Stimulated activated CD4-positive, alpha-beta T cell treated with anti-CD3 and anti-CD28 coated beads, Interleukin-1b, Interleukin-23, amount 100 ng/mL, for 1 hour (primary cell): ENCODE measurements around the gene ATP6V0A1.
"Not testable (repeated sequence)": the region's sequence is repeated elsewhere in the genome, so short reads cannot be mapped to it uniquely, and the experiment has no call there.

Experiments
- DNase-seq, 2 donors: peaks; one replicate each; pipeline ENCODE4 v3.0.0-alpha.2; 2020; ENCODE audit warnings: low read depth in 2 of 2

The ATP6V0A1 gene

DNA sequence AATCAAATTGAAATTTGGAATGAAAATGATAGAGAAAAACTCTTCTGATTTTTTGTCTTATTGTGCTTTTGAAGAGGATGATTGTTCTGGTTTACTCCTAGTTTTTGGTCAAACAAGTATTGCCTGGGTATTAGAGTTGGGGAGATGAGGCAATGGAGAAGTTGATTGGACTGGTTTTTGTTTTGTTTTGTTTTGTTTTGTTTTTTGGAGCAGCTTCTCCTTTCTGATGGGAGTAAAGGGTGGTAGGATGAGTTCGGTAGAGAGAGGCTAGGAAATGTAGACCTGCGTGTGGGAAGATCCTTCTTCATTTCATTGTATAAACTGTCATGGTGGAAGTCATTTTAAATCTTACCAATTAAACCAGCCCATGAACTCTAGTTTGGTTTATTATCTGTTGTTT, 17.7 kb downstream of the ATP6V0A1 start:
- DNase-seq = no peak

DNA sequence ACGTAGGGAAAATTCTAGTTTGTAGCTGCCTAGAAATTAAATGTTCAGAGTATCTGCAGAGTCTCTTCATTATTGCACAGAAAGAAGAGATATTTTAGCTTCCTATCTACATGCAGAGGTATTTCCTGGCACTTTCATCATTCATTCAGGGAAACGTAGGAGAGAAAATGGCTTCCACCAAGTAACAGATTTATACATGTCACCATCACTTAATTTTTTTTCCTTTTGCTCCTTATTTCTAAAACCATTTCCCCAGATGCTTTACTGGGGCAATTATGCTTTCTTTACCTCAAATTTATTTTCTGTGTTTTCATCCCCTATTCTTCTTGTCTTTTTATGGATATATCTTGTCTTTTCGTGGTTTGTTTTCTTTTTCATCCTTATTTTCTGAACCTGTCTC, 18.5 kb downstream of the ATP6V0A1 start:
- DNase-seq = no peak

DNA sequence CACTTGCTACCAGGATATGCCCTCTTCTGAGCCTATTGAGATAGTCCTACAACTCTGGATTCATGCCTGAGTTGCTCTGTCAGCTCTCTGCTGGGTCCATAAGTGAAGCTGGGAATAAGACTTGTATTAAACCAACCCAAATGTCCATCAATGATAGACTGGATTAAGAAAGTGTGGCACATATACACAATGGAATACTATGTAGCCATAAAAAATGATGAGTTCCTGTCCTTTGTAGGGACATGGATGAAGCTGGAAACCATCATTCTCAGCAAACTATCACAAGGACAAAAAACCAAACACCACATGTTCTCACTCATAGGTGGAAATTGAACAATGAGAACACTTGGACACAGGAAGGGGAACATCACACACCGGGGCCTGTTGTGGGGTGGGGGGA, 19.1 kb downstream of the ATP6V0A1 start:
- DNase-seq = not testable (repeated sequence)

DNA sequence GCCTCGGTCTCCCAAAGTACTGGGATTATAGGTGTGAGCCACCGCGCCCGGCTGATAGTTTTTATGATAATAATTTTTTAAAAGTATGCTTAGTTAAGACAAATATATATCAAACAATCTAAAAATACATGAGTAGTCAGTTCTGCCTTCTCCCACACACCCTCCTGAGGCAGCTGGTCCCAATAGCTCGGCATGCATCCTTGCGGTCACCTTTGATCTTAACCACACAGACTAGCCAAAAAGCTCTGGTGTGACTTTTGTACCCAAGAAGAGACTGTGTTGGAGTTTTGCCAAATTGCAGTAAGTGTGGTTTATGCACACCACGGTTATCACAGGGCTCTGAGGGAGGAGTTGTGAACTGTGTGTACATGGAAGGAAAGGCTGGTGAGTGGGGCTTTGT, 25.6 kb downstream of the ATP6V0A1 start:
- peak; percentile 5 to 37 for DNase-seq

DNA sequence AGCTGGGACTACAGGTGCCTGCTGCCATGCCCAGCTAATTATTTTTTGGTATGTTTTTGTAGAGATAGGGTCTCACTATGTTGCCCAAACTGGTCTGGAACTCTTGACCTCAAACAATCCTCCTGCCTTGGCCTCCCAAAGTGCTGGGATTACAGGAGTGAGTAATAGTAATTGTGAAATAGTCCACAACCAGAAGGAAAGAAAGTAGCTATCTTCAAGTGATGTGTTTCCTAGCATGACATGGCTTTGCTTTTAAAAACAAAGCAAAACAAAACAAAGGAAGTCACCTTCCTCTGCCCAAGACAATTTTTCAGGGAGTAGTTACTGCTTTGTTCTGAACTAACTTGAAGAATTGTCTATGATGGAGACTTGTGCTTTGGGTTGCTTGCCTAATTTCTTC, 27.0 kb downstream of the ATP6V0A1 start:
- DNase-seq = no peak

DNA sequence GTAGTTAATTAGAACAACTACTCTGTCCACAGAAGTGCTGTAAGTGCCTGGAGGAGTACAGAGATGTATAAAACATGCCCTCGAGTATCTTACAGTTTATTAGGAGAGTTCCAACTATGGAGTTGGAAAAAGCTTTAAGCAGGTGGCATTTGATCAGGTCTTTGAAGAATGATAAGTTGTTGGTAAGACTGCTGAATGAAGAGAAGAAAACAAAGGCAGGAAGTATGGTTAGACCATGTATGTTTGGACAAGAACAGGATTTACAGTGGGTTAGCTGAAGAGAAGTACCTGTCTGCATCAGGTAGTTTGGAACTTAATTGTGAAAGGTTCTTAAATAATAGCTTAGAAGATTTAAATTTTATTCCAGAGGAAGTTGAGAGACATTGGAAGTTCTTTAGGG, 29.4 kb downstream of the ATP6V0A1 start:
- no peak for DNase-seq

DNA sequence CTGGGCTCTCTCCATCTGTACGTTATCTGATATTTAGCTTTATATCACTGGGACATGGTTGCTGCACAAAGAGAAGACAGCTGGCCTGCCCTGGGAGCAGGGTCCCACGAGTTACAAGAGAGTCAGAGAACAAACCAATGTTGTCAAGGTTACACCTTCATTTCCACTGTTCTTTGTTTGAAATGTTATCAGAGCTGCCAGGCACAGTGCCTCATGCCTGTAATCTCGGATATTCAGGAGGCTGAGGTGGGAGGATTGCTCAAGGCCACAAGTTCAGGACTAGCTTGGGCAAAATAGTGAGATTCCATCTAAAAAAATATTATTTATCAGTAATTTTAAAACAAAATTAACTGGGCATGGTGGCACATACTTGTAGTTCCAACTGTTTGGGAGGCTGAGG, 34.6 kb downstream of the ATP6V0A1 start:
- no peak for DNase-seq

DNA sequence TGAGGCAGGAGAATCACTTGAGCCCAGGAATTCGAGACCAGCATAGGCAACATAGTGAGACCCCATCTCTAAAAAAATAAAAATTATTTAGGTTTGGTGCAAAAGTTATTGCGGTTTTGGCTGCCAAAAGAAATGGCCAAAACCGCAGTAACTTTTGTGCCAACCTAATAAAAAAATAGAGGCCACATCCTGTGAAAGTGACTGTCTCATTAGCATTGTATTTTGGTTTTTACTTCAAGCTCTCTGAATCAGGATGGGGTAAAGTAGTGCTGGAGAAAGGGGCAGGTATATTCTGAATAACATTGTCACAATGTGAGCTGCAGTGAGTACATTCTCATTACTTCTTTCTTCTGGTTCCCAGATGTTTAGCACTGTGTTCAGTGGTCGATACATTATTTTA, 36.0 kb downstream of the ATP6V0A1 start:
- no peak for DNase-seq

DNA sequence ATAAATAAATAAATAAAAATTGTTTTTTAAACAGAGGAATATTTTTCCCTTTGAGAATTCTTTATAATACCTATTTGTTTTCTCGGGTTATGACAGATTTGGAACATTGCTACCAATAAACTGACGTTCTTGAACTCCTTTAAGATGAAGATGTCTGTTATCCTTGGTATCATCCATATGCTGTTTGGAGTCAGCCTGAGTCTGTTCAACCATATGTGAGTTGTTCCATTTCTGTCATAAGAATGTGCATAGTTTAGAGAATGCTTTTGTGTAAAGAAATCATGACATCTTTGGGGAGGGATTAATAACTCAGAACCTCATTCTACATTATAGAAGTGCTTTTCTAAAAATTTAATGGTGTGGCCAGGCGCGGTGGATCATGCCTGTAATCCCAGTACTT, 40.1 kb downstream of the ATP6V0A1 start:
- no peak for DNase-seq

DNA sequence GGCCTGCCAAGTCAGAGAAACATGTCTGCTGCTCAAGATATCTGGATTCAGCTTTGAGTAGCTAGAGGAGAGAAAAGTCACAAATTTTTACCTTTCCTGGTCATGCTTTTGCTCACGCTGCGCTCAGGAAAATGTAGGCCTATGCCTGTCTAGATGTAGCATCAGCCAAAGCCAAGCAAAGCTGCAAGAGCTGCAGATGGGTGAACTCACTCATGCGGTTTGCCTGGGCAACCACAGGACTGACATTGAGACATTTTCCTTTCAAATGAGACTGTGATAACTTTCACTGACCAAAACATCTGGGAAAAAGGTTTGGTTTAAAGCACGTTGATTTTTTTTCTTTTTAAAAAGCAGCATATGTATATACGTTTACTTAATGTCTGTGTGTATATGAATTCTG, 43.4 kb downstream of the ATP6V0A1 start:
- no peak for DNase-seq

DNA sequence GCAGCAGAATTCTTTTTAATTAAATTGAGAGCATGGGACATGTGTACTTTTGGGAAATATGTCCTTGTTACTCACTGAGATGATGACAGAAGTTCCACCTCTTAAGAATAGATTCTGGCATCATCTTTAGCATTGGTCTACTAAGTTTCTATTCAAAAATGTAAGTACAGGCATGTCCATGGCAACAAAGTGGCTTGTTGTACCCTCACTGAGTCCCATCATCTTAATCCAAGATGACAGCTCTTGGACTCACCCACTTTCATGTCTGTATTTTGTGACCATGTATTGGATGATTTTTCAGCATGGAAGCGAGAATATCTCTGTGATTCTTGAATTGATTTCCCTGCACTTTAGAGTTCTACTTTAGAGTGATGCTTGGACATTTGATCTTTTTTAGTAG, 44.2 kb downstream of the ATP6V0A1 start:
- no peak for DNase-seq

DNA sequence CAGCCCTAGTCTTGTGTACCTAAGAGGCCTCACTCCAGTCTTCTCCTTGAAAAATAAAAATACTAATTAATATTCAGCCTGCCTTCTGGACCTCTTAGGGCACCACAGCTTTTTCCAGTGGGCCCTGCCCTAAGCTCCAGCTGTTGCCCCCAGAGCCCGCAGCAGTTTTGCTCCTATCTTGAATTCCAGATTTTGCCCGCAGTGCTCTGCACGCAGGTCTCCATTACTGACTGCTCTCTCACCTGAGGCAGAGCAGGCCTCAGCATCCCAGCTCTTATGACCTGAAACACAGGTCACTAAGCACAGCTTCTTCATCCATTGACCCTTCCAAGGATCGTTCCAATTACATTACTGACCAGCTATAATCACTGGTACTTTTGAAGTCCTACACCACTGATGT, 49.0 kb downstream of the ATP6V0A1 start:
- DNase-seq = no peak

DNA sequence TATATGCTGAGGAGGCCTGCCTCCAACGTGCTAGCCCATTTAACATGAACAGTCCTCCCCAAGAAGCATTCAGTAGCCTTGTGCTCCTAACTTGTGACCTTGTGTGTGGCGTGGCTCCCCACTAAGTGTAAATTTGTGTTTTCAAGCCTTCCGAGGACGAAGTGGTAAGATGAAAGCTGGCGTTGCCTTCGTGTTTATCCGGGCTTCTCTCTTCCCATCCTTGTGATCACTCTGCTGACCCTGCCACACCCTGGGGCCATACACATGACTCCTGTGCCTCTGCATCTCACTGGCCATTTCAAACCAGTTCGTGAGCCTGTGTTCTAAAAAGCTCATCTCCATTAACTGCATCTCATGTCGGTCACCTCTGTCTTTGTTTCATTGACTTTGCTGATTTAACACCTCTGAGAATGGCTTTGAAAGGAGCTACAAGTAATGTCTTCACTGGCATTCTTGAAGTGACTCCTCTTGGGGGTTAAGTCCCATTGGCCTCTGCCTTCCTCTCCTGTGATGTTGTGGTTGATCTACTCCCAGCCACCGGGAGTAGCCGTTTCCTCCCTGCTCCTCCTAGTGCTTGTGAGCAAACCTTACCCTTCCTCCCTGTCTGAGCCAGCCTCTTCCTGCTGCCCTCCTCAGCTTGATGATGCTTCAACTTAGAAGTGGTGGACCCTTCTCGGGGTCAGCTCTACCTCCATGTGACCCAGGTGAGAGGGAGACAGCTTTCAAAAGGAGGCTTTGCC, 49.9 kb downstream of the ATP6V0A1 start:
- DNase-seq = no peak

DNA sequence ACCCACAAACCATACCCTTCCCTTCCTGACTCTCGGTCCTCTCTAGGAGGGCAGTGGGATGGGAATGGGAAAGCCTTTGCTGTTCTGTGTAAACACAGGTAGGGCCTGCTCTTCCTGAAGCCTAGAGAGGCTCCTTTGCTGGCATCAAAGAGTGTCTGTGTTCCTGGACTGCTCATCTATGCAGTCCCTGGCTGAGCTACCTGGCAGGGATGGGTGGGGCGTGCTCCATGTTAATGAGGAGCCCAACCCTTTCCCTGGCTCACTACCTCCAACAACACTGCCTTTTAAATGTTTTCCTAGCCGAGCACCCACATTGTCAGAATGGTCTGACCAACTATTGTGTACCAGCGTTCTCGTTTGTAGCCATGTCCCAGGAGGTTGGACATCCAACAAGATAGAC, 50.7 kb downstream of the ATP6V0A1 start:
- DNase-seq = no peak

DNA sequence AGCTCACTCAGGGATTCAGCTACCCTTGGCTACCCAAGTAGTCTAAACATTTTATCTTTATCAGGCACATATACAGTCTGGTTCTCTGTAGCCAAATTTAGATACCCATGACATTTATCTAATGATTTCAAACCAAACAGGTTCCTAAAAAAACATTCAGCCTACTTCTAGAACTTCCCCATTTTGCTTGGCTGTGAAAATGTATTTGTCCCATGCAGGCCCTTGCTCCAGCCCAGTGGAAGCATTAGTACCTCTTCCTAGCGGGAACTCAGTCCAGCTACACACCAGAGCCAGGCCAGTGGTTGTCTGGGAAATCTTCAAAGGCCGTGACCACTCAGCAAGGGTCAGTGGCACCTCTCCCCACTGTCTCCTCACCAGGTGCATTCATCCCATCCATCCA, 51.2 kb downstream of the ATP6V0A1 start:
- DNase-seq = no peak

DNA sequence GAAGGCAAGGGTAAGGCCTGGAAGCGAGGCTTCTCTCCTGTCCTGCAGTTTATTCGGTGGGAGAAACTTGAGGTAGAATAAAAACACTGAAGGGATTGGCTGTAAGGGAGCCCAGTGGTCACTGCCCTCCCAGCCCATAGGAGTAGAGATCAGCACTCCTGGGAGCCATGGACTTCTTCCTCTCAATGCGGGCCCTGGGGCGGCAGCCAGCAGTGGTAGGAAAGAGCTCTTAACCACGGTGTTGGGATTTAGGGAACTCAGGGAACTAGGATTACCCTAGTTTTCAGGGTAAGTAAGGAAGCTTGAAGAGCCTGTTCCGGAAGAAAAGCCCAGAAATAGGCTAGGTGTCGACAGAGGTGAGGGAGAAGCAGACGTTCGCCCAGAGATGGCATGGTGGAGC, 53.6 kb downstream of the ATP6V0A1 start:
- DNase-seq = no peak

DNA sequence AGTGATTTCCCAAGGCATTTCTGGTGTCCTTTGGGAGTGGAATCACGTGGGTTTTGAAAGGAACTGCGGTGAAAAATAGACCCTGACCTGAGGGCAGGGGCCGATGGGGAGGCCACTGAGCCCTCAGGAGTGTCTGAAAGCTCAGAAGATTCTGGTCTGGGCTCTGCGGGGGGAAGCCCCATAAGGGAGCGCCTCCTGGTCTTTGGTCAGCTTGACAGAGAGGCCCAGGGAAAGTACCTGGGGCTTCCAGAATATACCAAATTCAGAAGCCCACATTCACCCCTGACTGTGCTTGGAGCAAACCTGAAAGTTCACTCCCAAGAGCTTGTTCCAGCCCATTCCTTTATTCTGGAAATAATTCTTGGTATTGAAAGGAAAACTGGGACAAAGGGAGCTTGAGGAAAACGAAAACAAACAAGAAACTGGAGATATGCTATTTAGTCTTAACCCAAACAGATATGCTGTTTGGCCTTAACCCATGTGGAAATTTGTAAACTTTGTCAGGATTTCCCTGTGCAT, 54.1 kb downstream of the ATP6V0A1 start:
- DNase-seq = no peak

DNA sequence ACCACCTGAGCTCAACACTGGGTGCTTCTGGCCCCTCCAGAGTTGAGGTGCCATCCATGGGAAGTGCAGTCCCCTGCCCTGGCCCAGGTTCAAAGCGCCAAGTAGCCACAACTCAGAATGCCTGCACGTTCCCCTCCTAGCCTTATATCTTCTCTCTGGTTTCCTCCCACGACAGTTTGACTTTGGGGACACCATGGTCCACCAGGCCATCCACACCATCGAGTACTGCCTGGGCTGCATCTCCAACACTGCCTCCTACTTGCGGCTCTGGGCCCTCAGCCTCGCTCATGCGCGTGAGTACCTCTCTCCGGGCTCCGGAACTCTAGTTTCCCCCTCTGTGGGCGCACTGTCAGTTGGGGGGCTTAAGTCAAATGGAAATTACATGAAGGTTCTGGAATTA, 55.0 kb downstream of the ATP6V0A1 start:
- DNase-seq = no peak

DNA sequence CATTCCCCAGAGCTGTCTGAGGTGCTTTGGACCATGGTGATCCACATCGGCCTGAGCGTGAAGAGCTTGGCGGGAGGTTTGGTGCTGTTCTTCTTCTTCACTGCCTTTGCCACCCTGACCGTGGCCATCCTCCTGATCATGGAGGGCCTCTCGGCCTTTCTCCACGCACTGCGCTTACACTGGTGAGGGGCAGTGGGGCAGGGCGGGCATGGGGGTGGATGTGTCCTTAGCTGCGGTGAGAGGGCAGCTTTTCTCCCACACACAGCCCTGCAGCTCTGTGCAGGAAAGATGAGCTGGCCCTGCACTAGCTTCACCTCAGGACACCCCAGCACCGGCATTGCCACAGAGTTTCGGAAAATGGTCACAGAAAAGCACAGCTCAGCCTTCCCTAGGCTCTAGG, 55.6 kb downstream of the ATP6V0A1 start:
- DNase-seq = no peak

DNA sequence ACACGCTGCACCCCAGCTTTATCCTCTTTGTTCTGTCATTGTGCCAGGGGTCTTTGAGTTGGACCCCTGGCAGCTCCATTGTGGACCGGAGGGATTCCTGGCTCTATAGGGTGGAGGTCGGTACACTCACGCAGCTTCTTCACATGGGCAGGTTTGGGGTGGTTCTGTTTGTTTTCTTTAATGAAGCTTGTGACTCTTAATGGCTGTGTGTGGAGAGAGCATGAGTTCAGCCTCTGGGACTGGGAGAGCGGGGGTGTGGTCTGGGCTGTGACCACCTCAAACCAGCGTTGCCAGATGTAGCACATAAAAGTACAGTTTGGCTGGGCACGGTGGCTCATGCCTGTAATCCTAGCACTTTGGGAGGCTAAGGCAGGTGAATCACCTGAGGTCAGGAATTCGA, 56.2 kb downstream of the ATP6V0A1 start:
- DNase-seq = no peak

DNA sequence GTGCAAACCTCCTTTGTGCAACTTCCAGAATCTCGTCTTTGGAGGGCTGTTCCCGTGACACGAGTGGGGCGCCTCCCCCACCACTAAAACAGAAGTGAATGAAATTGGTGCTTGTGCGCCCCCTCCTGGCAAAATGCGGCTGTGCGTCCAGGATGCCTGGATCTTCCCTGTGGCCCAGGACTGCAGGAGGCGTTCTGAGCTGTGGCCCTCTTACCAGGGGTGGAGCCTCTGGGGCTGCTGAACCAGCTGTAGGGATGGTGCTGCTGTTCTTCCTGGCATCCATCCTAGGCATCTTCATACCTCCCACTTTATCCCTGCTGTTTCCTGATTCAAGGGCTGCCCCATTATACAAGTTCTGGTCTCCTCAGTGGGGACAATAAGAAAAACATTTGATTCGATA, 58.8 kb downstream of the ATP6V0A1 start:
- peak; percentile 60 to 78 for DNase-seq

DNA sequence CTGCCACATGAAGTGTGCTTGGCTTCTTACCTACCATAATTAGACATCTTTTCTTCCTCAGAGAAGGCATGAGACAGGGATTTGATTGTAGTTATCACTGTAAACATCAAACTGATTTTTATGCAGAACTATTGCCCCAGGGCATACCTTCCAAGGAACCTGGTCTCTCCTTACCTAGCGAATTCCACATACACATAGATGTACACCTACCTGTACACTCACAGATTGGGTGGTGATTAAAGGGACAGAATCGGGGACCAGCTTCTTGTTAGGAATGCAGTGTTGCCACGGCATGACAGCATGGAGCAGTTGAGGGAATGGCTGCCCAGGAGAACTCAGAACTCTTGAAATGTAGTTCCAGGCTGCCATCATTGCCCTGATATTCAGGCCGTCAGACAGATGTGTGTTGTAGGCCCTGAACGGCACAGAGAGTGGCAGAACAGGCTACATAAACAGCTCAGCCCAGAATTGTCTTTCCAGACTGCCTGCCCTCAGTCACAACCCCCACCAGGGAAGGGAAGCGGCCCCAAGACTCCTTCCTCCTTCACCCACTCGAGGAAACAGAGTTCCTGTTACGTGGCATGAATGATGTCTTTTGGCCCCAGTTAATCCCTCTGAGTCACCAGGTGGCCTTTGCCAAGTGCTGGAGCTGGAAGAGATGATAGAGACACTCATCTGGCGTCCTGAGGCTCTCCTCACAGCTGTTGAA, 59.5 kb downstream of the ATP6V0A1 start:
- DNase-seq = no peak

DNA sequence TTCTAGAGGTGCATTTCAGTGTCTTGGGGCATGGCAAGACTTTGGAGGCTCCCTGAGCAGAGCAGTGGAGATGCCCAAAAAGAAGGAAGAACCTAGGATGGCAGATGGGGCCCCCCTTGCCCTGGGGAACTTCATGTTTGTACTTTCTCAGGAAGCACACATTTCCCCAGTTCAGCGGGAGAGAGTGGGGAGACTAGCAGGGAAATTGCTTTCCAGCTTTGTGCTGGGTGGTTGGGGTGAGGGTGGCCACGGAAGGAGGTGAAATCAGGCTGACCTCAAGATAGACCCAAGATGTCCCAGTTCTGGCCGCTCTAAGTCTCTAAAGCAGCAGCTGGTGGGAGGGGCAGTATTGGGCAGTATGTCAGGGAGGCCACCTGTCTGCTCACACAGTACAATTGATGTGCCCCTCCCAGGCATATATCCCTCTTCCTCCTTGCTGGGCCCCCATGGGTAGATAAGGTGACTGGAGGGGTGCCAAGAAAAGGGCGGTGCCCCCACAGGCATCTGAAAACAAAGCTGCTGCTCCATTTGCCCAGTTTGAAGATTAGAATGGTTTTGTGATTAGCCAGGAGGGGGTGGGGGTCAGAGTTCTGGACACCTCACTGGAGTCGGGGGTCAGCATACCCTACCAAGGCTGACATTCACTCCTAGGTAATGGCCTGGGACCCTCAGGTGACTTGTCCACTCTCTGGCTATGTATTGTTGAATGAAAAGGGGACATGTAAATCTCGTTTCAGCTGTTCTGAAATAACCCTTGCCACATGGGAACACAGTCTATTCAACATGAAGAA, 60.3 kb downstream of the ATP6V0A1 start:
- no peak for DNase-seq
